Stimulated activated naive B cell treated with anti-CD40 and anti-IgM and Interleukin-4, amounts not matched to agents 10 μg/mL and 1 μg/mL and 100 μg/mL, for 72 hours (primary cell): Measurements from ENCODE around the gene SLC16A5.
"Not testable (repeated sequence)": the region's sequence is repeated elsewhere in the genome, so short reads cannot be mapped to it uniquely, and the experiment has no call there.

ENCODE experiments used
- ATAC-seq, 2 donors: fragments of 150-1000 bp; cut with Tn5 transposase; replicated peaks; 2 replicates each; pipeline ENCODE4 v1.10.0; 2021; ENCODE audit warnings: moderate library complexity in 1 of 2
- DNase-seq: peaks from one replicate; pipeline ENCODE4 v3.0.0; 2021
- H3K27ac Mint-ChIP-seq: one replicate; pipeline ENCODE4 v1.8.0; 2022; ENCODE audit warnings: mild to moderate bottlenecking, mixed read lengths
- H3K27me3 Mint-ChIP-seq, 2 donors: one replicate each; pipeline ENCODE4 v1.8.0; 2022; ENCODE audit warnings: mixed read lengths in 2 of 2
- H3K36me3 Mint-ChIP-seq, 2 donors: one replicate each; pipeline ENCODE4 v1.8.0; 2022; ENCODE audit warnings: mixed read lengths in 2 of 2, mild to moderate bottlenecking in 1 of 2
- H3K4me1 Mint-ChIP-seq, 2 donors: one replicate each; pipeline ENCODE4 v1.8.0; 2022; ENCODE audit warnings: mixed read lengths in 2 of 2, mild to moderate bottlenecking in 1 of 2
- H3K4me3 Mint-ChIP-seq, 2 donors: one replicate each; pipeline ENCODE4 v1.8.0; 2022; ENCODE audit warnings: mild to moderate bottlenecking in 2 of 2, mixed read lengths in 2 of 2, moderate library complexity in 1 of 2
- H3K9me3 Mint-ChIP-seq, 2 donors: one replicate each; pipeline ENCODE4 v1.8.0; 2022; ENCODE audit warnings: mixed read lengths in 2 of 2, mild to moderate bottlenecking in 1 of 2

SLC16A5 gene

DNA sequence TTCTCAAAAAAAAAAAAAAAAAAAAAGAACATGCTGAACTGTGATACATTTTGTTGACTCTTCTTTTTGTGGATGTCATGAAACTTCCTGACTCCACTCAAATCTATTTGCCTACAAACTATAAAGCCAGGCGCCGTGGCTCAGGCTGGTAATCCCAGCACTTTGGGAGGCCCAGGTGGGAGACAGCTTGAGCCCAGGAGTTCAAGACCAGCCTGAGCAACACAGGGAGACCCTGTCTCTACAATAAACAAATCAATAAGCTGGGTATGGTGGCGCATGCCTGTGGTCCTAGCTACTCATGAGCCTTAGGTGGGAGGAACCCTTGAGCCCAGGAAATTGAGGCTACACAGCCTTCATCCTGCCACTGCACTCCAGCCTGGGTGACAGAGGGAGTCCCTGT, 45.2 kb downstream of the SLC16A5 start:
- peaks cover 18 to 28% of the 10 kb centered on the region in 2 donors for H3K4me1 Mint-ChIP-seq
- H3K4me3 Mint-ChIP-seq = no peak overlapping the region
- no peak for DNase-seq
- peaks cover 17 to 20% of the 10 kb centered on the region in 2 donors for H3K36me3 Mint-ChIP-seq
- ATAC-seq = no peak
- H3K27me3 Mint-ChIP-seq = no peaks in the 10 kb centered on the region
- no peaks in the 10 kb centered on the region for H3K9me3 Mint-ChIP-seq
- H3K27ac Mint-ChIP-seq = no peak overlapping the region

DNA sequence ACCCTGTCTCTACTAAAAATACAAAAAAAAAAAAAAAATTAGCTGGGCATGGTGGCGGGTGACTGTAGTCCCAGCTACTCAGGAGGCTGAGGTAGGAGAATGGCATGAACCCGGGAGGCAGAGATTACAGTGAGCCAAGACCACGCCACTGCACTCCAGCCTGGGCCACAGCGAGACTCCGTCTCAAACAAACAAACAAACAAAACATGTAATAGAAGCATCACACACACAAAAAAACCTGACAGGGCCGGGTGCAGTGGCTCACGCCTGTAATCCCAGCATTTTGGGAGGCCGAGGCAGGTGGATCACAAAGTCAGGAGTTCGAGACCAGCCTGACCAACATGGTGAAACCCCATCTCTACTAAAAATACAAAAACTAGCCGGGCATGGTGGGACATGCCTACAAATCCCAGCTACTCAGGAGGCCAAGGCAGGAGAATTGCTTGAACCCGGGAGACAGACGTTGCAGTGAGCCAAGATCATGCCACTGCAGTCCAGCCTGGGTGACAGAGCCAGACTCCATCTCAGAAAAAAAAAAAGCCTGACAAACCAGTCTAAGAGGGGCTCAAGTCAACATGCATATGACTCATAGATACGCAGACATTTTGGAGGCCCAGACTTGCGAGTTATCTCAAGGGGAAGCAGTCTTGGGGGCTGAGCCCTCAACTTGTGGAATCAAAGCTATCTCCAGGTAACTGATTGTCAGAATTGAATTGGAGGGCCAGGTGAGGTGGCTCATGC, 46.0 kb downstream of the SLC16A5 start:
- H3K4me3 Mint-ChIP-seq, DNase-seq, H3K9me3 Mint-ChIP-seq, ATAC-seq, H3K27me3 Mint-ChIP-seq: not testable (repeated sequence)
- Mint-ChIP-seq H3K27ac (peak overlapping the region; percentile 31), H3K4me1 (peaks cover 17 to 20% of the 10 kb centered on the region in 2 donors), H3K36me3 (peaks cover 12 to 16% of the 10 kb centered on the region in 2 donors)

DNA sequence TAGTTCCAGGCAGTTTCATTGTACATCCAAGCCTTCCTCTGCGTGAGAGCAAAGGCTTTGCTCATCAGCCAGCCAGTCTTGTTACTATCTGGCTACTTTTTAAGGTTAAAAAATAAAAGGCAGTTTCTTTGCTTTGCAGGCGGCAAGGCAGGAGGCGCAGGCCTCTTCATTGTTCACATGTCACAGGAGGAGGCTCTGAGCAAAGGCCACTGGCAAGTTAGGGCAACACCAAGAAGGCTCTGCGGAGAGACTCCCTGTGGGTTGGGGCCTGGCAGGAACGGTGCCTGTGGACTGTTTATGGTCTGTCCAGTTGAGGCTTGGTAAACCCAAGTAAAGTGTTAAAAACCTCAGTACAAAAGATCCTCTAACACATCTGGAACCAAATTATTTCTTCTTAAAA, 47.7 kb downstream of the SLC16A5 start:
- Mint-ChIP-seq H3K9me3 (no peaks in the 10 kb centered on the region), H3K4me1 (peaks cover 6 to 7% of the 10 kb centered on the region in 2 donors), H3K36me3 (peaks cover 6 to 10% of the 10 kb centered on the region in 2 donors), H3K4me3 (no peak overlapping the region), H3K27me3 (no peaks in the 10 kb centered on the region), H3K27ac (no peak overlapping the region)
- DNase-seq (no peak), ATAC-seq (no peak)

DNA sequence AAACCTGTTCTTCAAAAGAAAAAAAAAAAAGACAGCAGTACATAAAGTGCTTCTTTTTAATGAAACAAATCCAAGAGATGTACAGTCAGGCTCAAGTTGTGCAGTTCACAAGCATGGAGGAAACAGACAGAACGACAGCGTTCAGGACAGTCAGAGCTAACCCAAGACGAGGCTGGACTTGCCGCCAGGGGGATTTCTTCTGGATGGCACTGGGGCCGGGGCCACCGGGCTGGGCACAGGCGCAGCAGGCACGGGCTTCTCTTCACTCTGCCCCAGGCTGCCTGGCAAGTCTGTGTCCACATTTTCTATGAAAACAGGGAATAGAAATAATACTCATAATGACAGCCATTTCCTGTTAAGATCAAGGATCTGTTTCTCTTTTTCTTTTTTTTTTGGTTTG, 48.2 kb downstream of the SLC16A5 start:
- Mint-ChIP-seq H3K4me3 (no peak overlapping the region), H3K27ac (no peak overlapping the region), H3K27me3 (no peaks in the 10 kb centered on the region)

DNA sequence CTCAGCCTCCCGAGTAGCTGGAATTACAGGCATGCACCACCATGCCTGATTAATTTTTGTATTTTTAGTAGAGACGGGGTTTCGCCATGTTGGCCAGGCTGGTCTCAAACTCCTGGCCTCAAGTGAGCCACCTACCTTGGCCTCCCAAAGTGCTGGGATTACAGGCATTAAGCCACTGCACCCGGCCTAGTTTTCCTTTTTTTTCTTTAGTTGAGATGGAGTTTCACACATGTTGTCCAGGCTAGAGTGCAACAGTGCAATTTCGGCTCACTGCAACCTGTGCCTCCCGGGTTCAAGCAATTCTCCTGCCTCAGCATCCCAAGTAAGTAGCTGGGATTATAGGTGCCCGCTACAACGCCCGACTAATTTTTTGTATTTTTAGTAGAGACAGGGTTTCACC, 50.0 kb downstream of the SLC16A5 start:
- H3K27me3 Mint-ChIP-seq, ATAC-seq, H3K27ac Mint-ChIP-seq, H3K4me3 Mint-ChIP-seq, DNase-seq, H3K9me3 Mint-ChIP-seq: not testable (repeated sequence)
- Mint-ChIP-seq H3K4me1 (peaks cover 6 to 16% of the 10 kb centered on the region in 2 donors), H3K36me3 (peaks cover 15 to 21% of the 10 kb centered on the region in 2 donors)

More for the DNA sequence above, 48.2 kb downstream of the SLC16A5 start:
- Mint-ChIP-seq H3K4me1 (peaks cover 4 to 6% of the 10 kb centered on the region in 2 donors), H3K9me3 (no peaks in the 10 kb centered on the region), H3K36me3 (peaks cover 7 to 13% of the 10 kb centered on the region in 2 donors)
- DNase-seq (no peak), ATAC-seq (no peak)

DNA sequence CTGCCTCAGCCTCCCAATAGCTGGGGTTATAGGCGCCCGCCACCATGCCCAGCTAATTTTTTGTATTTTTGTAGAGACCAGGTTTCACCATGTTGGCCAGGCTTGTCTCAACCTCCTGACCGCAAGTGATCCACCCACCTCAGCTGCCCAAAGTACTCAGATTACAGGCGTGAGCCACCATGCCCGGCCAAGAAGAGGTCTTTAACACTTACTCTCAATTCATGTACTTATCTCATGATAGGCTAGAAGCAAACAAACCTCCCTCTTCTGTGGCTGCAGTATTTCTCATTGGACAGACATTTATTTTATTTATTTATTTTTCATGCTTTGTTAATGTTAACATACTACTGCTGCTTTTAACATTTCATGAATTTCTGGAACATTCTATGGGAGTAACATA, 50.8 kb downstream of the SLC16A5 start:
- no peak overlapping the region for H3K27ac Mint-ChIP-seq
- no peak for ATAC-seq
- peaks cover 6 to 16% of the 10 kb centered on the region in 2 donors for H3K4me1 Mint-ChIP-seq

DNA sequence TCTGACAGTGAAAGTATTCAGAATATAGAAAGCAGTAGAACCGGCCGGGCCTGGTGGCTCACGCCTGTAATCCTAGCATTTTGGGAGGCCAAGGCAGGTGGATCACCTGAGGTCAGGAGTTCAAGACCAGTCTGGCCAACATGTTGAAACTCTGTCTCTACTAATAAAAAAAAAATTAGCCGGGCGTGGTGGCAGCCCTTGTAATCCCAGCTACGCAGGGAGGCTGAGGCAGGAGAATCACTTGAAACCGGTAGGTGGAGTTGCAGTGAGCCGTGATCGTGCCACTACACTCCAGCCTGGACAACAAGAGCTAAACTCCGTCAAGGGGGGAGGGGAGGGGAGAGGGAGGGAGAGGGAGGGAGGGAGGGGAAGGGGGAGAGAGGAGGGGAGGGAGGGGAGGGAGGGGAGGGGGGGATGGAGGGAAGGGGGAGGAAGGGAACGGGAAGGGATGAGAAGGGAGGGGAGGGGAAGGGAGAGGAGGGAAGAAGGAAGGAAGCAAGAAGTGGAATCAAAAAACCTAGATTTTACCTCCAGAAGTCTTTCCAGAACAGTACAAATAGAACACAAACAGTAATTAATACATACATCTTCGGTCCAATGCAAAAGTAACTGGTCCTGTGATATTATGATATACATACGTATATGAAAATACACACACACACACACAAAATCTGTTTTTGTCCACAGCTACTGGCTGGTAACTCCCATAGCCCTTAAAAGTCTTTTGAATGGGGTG, 54.6 kb downstream of the SLC16A5 start:
- Mint-ChIP-seq H3K4me1 (peaks cover 9 to 22% of the 10 kb centered on the region in 2 donors), H3K9me3 (no peaks in the 10 kb centered on the region), H3K4me3 (no peak overlapping the region), H3K27ac (no peak overlapping the region), H3K36me3 (peaks cover 35 to 47% of the 10 kb centered on the region in 2 donors), H3K27me3 (no peaks in the 10 kb centered on the region)
- ATAC-seq = no peak
- DNase-seq = no peak

More for the DNA sequence above, 50.8 kb downstream of the SLC16A5 start:
- Mint-ChIP-seq H3K36me3 (peaks cover 18 to 23% of the 10 kb centered on the region in 2 donors), H3K4me3 (no peak overlapping the region), H3K9me3 (no peaks in the 10 kb centered on the region), H3K27me3 (no peaks in the 10 kb centered on the region)
- DNase-seq = no peak

DNA sequence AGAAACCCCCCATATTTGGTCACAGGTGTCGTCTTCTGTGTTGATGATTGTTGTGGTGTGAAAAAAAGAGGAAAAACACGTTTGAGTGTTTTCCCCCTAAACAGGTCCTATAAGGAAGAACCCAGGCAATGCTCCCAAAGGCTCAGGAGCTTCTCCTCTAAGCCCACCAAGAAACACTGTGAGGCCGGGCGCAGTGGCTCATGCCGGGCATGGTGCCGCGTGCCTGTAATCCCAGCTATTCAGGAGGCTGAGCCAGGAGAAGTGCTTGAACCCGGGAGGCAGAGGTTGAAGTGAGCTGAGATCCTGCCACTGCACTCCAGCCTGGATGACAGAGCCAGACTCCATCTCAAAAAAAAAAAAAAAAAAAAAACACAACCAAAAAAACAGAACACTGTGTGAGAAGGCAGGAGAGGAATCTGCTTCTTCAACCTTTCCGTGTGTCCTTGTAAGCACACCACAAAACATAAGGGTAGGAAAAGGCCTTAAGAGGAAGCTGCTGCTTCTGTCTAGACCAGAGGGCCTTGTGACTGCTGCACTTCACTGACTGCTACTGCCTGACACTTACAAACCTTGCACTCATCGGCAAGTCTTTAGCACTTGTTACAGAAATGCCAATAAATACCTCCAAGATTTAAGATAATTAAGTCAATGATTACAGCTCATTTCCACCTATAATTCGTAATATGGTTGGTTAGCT, 57.2 kb downstream of the SLC16A5 start:
- Mint-ChIP-seq H3K9me3 (no peaks in the 10 kb centered on the region), H3K27me3 (no peaks in the 10 kb centered on the region), H3K27ac (no peak overlapping the region), H3K4me3 (no peak overlapping the region), H3K4me1 (peaks cover 11 to 36% of the 10 kb centered on the region in 2 donors), H3K36me3 (peaks cover 45 to 56% of the 10 kb centered on the region in 2 donors)
- DNase-seq = no peak
- ATAC-seq = no peak

DNA sequence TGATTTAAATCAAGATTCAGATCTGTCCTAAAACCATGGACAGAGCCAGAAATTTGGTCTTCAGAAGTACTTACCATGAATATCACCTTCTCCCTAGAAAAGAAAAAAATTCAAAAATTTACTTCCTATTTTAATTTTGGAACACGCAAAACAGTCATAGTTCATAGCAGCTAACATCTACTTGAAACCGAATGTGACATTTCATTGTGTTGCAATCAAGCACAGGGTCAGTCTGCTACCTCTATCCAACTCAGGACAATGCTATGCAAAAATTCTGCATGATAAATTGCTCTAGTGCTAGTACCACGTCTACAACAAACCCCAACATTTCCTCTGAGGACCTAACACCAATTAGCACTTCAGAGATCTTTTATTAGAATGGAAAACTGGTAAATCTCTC, 58.8 kb downstream of the SLC16A5 start:
- Mint-ChIP-seq H3K4me3 (no peak overlapping the region), H3K27me3 (no peaks in the 10 kb centered on the region), H3K4me1 (peaks cover 5 to 23% of the 10 kb centered on the region in 2 donors), H3K9me3 (no peaks in the 10 kb centered on the region), H3K27ac (no peak overlapping the region), H3K36me3 (peaks cover 35 to 42% of the 10 kb centered on the region in 2 donors)
- DNase-seq (no peak), ATAC-seq (no peak)

DNA sequence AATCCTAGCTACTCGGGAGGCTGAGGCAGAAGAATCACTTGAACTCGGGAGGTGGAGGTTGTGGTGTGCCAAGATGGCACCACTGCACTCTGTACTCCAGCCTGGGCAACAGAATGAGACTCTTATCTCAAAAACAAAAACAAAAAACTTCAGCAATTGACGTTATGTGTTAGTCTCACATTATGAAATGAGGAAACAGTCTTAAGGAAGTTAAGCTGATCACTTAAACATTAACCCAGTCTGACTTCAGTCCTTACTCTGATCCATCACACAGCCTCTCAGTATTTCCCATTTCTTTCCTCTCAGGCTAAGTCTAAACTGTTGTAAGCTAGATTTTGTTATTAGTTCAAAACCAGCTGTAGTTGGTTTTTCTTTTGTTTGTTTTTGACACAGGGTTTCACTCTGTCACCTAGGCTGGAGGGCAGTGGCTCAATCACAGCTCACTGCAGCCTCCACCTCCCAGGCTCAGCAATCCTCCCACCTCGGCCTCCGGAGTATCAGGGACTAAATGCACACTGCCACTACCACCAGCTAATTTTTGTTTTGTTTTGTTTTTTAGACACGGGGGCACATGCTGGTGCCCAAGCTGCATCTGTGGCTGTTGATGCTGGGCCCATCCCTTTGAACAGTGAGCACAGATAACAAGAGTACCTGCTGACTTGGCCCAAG, 60.3 kb downstream of the SLC16A5 start:
- peaks cover 32 to 40% of the 10 kb centered on the region in 2 donors for H3K36me3 Mint-ChIP-seq
- H3K4me1 Mint-ChIP-seq = peaks cover 9 to 29% of the 10 kb centered on the region in 2 donors
- DNase-seq (no peak), ATAC-seq (peak; percentile 36 to 46)
- no peaks in the 10 kb centered on the region for H3K27me3 Mint-ChIP-seq
- no peak overlapping the region for H3K4me3 Mint-ChIP-seq
- H3K9me3 Mint-ChIP-seq = no peaks in the 10 kb centered on the region
- peak overlapping the region; percentile 38 for H3K27ac Mint-ChIP-seq

DNA sequence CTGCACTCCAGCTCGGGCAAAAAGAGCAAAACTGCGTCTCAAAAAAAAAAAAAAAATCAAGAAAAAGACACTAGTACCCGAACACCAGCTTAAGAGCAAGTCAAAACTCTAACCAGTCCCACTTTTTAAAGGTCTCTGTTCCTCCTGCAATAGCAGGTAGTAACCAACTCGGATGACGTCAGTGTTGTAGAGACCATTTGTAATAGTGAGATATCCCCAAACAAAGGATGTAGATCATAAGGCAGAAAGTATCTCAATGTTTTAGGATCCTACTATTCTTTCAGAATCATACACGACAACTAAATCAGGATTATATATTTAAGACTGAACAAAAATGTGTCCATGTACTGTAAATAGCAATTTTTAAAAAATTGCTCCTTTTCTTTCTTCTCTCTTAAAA, 64.2 kb downstream of the SLC16A5 start:
- H3K27ac Mint-ChIP-seq = no peak overlapping the region
- DNase-seq (no peak), ATAC-seq (no peak)
- peaks cover 14 to 41% of the 10 kb centered on the region in 2 donors for H3K4me1 Mint-ChIP-seq
- no peaks in the 10 kb centered on the region for H3K27me3 Mint-ChIP-seq
- H3K9me3 Mint-ChIP-seq = no peaks in the 10 kb centered on the region
- no peak overlapping the region for H3K4me3 Mint-ChIP-seq
- peaks cover 16 to 24% of the 10 kb centered on the region in 2 donors for H3K36me3 Mint-ChIP-seq

DNA sequence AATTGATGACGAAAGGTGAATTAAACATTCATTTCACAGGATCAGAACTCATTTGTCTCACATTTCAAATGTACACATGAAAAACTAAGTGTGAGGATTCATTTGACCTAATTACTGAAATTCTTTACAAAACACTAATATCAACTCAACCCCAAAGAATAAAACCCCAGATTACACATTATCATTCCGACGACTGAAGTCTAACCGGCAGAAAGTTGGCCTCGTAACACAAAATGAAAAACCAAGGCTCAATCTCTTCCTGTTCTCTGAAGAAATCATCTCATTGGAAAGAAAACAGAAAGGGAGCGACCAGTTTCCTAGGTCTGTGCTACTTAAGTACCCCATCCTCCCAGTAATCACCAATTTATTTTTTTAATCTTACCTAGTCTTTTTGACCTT, 64.8 kb downstream of the SLC16A5 start:
- no peaks in the 10 kb centered on the region for H3K27me3 Mint-ChIP-seq
- no peak overlapping the region for H3K27ac Mint-ChIP-seq
- H3K4me1 Mint-ChIP-seq = peaks cover 13 to 37% of the 10 kb centered on the region in 2 donors

DNA sequence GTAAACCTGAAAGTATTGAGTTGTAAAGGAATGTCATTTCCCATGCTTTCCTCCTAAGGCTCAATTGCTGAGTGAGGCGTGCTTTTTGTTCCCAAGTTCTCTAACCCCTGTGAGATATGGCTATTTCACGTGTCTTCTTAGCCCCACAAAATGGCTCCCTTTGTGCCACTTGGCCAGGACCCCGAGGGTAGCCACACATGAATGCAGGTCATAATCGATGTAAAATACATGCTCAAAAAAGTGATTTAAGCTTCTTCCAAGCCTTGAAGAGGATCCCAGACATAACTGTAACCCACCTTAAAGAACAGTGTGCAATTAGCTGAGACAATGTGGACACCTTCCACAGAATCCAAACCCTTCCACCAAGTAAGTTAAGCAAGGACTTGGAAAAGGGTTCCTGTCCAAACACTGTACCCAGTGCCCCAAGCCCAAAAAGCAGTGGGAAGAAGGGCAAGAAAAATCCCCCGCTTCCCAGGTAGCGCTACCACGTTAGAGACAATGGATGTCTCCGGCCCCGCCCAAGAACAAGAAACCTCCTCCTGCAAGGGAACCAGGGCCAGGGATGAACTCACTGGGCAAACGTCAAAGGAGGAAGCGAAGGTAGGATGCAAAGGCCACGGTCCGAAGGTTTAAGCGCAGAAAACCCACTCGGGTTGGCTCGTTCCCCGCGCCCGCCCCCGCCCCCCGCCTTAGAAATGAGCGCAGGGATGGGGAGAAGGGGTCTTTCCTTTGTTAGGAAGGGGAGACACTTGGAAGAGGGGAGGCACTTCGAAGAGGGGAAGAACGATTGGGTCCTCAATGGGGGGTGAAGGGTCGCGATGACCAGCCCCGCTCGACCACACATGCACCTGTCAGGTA, 65.4 kb downstream of the SLC16A5 start:
- DNase-seq (no peak), ATAC-seq (no peak)
- no peaks in the 10 kb centered on the region for H3K9me3 Mint-ChIP-seq
- H3K4me3 Mint-ChIP-seq = peak overlapping the region; percentile 92 to 95
- H3K27me3 Mint-ChIP-seq = no peaks in the 10 kb centered on the region
- peak overlapping the region; percentile 93 for H3K27ac Mint-ChIP-seq
- peaks cover 13 to 37% of the 10 kb centered on the region in 2 donors for H3K4me1 Mint-ChIP-seq
- peaks cover 10 to 21% of the 10 kb centered on the region in 2 donors for H3K36me3 Mint-ChIP-seq

More for the DNA sequence above, 64.8 kb downstream of the SLC16A5 start:
- Mint-ChIP-seq H3K4me3 (peak overlapping the region; percentile 39 to 92), H3K9me3 (no peaks in the 10 kb centered on the region), H3K36me3 (peaks cover 13 to 24% of the 10 kb centered on the region in 2 donors)
- DNase-seq (no peak), ATAC-seq (no peak)
